Testis (tissue), 3 donors: Measurements from ENCODE around the gene BAIAP2L1. TPM values are rescaled to one million over a fixed set of nuclear protein-coding genes. Genes with fewer than 3 reads are reported as not detected.
A peak's percentile ranks its signal among the peaks of the same experiment; 100 is the strongest.

Source experiments
- DNase-seq: peaks from one replicate; pipeline ENCODE4 v3.0.0-alpha.2; 2019
- H3K27ac ChIP-seq, 2 donors: fragments of 200-600 bp; sonication (generic); one replicate each; pipeline ENCODE4 v1.5.1; 2019
- H3K27me3 ChIP-seq: fragments of 200-600 bp; sonication (generic); one replicate; pipeline ENCODE4 v1.5.1; 2019
- H3K36me3 ChIP-seq: fragments of 200-600 bp; sonication (generic); one replicate; pipeline ENCODE4 v1.5.1; 2017; ENCODE audit warnings: low read depth; ENCODE audit errors: missing control alignments
- H3K4me1 ChIP-seq: fragments of 200-600 bp; sonication (generic); one replicate; pipeline ENCODE4 v1.5.1; 2019
- H3K4me3 ChIP-seq, 2 donors: fragments of 200-600 bp; sonication (generic); one replicate each; pipeline ENCODE4 v1.5.1; 2017 to 2019
- H3K9me3 ChIP-seq: fragments of 200-600 bp; sonication (generic); one replicate; pipeline ENCODE4 v1.5.1; 2017
- CTCF ChIP-seq, 3 experiments: fragments of 450-650 bp in 2 of 3; fragments of 200-600 bp in 1 of 3; sonication (generic) in 1 of 3; IDR thresholded peaks; one replicate each; pipeline ENCODE4 v1.5.1; 2016 to 2019; ENCODE audit warnings: antibody characterized with exemption in 3 of 3, mild to moderate bottlenecking in 2 of 3, moderate library complexity in 1 of 3
- POLR2A ChIP-seq: fragments of 450-650 bp; IDR thresholded peaks from one replicate; pipeline ENCODE4 v1.6.1; 2017; ENCODE audit warnings: antibody characterized with exemption, mild to moderate bottlenecking, moderate library complexity
- WGBS, 2 donors: methylation state at CpG; one replicate each; pipeline ENCODE4 v1.1.5; 2018; 5-methylcytosine and 5-hydroxymethylcytosine counted together
- intact Hi-C: fragments of 100-400 bp; cut with DNase I; formaldehyde crosslinking; loops from one replicate; pipeline ENCODE4 v1.15.1; 2023; ENCODE audit warnings: low total_unique reads
- polyA plus RNA-seq: library from polyadenylated mRNA; stranded (reverse); fragments of 350-450 nt; fragmentation: Illumina TruSeq; extraction: RNeasy Lipid Tissue Mini Kit (QIAGEN cat#74804); gene quantifications from one replicate; pipeline ENCODE4 v1.2.3, GENCODE V29; 2014; ENCODE audit warnings: low read depth, low replicate concordance; ENCODE audit not compliant: insufficient read depth
- total RNA-seq, 2 donors: library from RNA; depleted of rRNA; stranded (reverse); fragments of >200 nt; gene quantifications; one replicate each; pipeline ENCODE4 v1.2.3, GENCODE V29; 2016

Gene BAIAP2L1
- total and polyA plus RNA-seq, 3 donors from 2014 or later = 16.8 to 24.2 (median 23.5) TPM

- no peak for TF ChIP-seq POLR2A
- TF ChIP-seq CTCF (IDR thresholded peaks at IDR 0.05) = no peak
- Histone ChIP-seq H3K27me3 (no peaks in the 10 kb centered on the region), H3K36me3 (no peaks in the 10 kb centered on the region), H3K4me3 (no peak overlapping the region), H3K9me3 (no peaks in the 10 kb centered on the region), H3K27ac (peak overlapping the region in 1 of 2 donors; percentile 57), H3K4me1 (peaks cover 6% of the 10 kb centered on the region)
- peak; percentile 71 for DNase-seq
- WGBS, 2 donors = 43 to 52% methylated on average over 5 of the region's 5 CpGs
- intact Hi-C loops = no loop called here
These were observed 124.6 kb downstream of the BAIAP2L1 start for GRCh38 chr7:98276241-98276761.

GRCh38 chr7:98267303-98267702 is 133.6 kb downstream of the BAIAP2L1 start:
- DNase-seq = no peak
- TF ChIP-seq POLR2A = no peak
- TF ChIP-seq CTCF (IDR thresholded peaks at IDR 0.05) = no peak
- Histone ChIP-seq H3K9me3 (no peaks in the 10 kb centered on the region), H3K4me1 (no peaks in the 10 kb centered on the region), H3K27ac (no peak overlapping the region), H3K4me3 (no peak overlapping the region), H3K36me3 (no peaks in the 10 kb centered on the region), H3K27me3 (no peaks in the 10 kb centered on the region)
- intact Hi-C loops = no loop called here
- 89 to 90% methylated on average over 3 of the region's 3 CpGs for WGBS, 2 donors

GRCh38 chr7:98266840-98267239 is 134.1 kb downstream of the BAIAP2L1 start:
- Histone ChIP-seq H3K4me1 (no peaks in the 10 kb centered on the region), H3K36me3 (no peaks in the 10 kb centered on the region), H3K27me3 (no peaks in the 10 kb centered on the region), H3K9me3 (no peaks in the 10 kb centered on the region), H3K27ac (no peak overlapping the region), H3K4me3 (no peak overlapping the region)
- 41 to 71% methylated on average over 2 of the region's 2 CpGs for WGBS, 2 donors
- intact Hi-C loops = no loop called here
- TF ChIP-seq POLR2A = no peak
- TF ChIP-seq CTCF (IDR thresholded peaks at IDR 0.05) = peak in 2 of 3 experiments; percentile 25 to 38
- no peak for DNase-seq

GRCh38 chr7:98265841-98266271 is 135.0 kb downstream of the BAIAP2L1 start:
- Histone ChIP-seq H3K27ac (no peak overlapping the region), H3K4me3 (no peak overlapping the region), H3K36me3 (no peaks in the 10 kb centered on the region), H3K9me3 (no peaks in the 10 kb centered on the region), H3K4me1 (no peaks in the 10 kb centered on the region), H3K27me3 (no peaks in the 10 kb centered on the region)
- 80 to 94% methylated on average over 5 of the region's 5 CpGs for WGBS, 2 donors
- DNase-seq = no peak
- TF ChIP-seq POLR2A = no peak
- no peak for TF ChIP-seq CTCF (IDR thresholded peaks at IDR 0.05)
- intact Hi-C loops = no loop called here

GRCh38 chr7:98257701-98258100 is 143.2 kb downstream of the BAIAP2L1 start:
- TF ChIP-seq CTCF (IDR thresholded peaks at IDR 0.05) (no peak), POLR2A (no peak)
- intact Hi-C loops = no loop called here

More at GRCh38 chr7:98257701-98258100, 143.2 kb downstream of the BAIAP2L1 start:
- 75 to 85% methylated on average over 6 of the region's 6 CpGs for WGBS, 2 donors
- H3K27me3 ChIP-seq = no peaks in the 10 kb centered on the region
- no peak overlapping the region for H3K27ac ChIP-seq
- no peaks in the 10 kb centered on the region for H3K9me3 ChIP-seq
- DNase-seq = no peak
- no peaks in the 10 kb centered on the region for H3K4me1 ChIP-seq
- H3K4me3 ChIP-seq = no peak overlapping the region
- no peaks in the 10 kb centered on the region for H3K36me3 ChIP-seq
